ENCODE results near the gene SLC25A46. TPM values are rescaled to one million over a fixed set of nuclear protein-coding genes. Genes with fewer than 3 reads are reported as not detected.
A peak's percentile ranks its signal among the peaks of the same experiment; 100 is the strongest.
"Not testable (repeated sequence)": the region's sequence is repeated elsewhere in the genome, so short reads cannot be mapped to it uniquely, and the experiment has no call there.

Gene SLC25A46
- 10 to 100 TPM; 11.2 to 24.1 (median 17.7) TPM for polyA plus RNA-seq

DNA sequence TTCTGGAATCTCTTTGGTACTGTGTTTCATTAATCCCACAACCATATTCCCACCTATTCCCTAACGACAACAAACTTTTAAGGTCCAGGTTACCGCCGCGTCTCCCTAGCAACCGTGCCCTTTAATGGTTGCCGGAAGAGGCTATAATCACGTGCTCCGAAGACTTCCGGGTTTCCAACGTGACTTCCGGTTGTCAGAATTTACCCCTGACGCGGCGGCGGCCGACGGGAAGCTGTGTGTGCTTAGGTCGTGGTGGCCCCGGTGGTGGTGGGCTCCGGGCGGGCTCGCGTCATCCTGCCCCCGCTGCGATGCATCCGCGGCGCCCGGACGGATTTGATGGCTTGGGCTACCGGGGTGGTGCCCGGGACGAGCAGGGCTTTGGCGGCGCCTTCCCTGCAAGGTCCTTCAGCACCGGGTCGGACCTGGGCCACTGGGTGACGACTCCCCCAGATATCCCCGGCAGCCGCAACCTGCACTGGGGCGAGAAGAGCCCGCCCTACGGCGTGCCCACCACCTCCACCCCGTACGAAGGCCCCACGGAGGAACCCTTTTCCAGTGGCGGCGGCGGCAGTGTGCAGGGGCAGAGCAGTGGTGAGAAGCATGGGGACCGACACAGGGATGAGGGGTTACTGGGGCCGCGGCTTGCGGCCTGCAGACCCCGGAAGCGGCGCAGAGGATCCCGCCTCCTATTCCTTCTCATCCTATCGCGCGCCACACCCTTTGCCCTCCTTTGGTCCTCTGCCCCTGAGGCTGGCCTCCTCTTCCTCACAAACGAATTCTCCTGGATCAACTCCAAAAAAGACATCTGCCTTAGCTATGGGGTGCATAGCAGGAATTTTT, at the start of gene SLC25A46:
SLC25A46 (plus strand) TSS at position 196 of the 840 bp plus-strand sequence; CDS start at position 309, 113 bp downstream.
- WGBS, 3 donors, result 0% methylated on average over 61 to 62 of the region's 62 CpGs
- H3K27ac ChIP-seq (ENCODE audit: low read depth, low read length), result peak within 1 kb of the TSS; percentile 55

DNA sequence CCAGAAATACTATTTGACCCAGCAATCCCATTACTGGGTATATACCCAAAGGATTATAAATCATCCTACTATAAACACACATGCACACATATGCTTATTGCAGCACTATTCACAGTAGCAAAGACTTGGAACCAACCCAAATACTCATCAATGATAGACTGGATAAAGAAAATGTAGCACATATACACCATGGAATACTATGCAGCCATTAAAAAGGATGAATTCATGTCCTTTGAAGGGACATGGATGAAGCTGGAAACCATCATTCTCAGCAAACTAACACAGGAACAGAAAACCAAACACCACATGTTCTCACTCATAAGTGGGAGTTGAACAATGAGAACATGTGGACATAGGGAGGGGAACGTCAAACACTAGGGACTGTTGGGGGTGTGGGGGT, 48.2 kb upstream of the SLC25A46 start:
- WGBS, 3 donors, result 81 to 100% (median 92%) methylated on average over 1 of the region's 1 CpG
- not testable (repeated sequence) for H3K27ac ChIP-seq (ENCODE audit: low read depth, low read length)

DNA sequence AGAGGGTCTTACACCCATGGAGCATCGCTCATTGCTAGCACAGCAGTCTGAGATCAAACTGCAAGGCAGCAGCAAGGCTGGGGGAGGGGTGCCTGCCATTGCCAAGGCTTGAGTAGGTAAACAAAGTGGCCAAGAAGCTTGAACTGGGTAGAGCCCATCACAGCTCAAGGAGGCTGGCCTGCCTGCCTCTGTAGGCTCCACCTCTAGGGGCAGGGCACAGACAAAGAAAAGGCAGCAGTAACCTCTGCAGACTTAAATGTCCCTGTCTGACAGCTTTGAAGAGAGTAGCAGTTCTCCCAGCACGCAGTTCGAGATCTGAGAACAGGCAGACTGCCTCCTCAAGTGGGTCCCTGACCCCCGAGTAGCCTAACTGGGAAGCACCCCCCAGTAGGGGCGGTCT, 46.1 kb upstream of the SLC25A46 start:
- WGBS, 3 donors, result 68 to 88% (median 84%) methylated on average over 5 of the region's 5 CpGs
- H3K27ac ChIP-seq (ENCODE audit: low read depth, low read length), result not testable (repeated sequence)

DNA sequence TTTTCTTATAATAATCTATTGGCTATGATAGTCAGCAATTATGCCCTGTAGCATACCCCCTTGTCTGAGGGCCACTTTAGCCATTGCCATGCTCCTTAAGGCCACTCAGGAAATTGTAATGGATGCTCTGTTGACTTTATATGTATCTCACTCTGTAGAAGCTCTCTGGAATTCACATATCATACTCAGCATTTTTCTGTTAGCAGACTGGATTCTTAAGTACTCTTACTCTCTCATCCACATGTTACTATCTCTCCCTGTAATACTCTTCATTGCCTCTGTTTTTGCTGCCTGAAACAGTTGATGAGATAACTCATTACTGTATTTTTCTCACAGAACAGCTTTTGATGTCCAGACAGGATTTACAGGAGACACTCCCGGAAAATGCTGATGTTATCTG, 36.5 kb upstream of the SLC25A46 start:
- 63 to 85% (median 76%) methylated on average over 1 of the region's 1 CpG for WGBS, 3 donors
- H3K27ac ChIP-seq (ENCODE audit: low read depth, low read length), result no peak overlapping the region

DNA sequence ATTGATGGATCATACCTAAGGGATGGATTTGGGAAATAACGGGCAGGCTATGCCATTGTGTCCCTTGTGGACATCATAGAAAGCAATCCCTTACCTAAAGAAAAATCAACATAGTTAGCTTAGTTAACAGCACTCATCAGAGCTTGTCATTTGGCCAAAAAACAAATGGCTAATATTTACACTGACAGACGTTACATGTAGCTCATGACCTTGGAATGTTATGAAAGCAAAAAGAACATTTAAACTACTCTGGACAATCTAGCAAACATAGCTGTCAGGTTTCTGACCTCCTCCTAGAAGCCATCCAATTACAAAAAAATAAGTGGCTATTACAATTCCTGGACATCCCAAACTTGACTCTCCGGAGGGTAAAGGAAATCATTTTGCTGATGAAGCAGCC, 36.1 kb upstream of the SLC25A46 start:
- 54 to 62% (median 60%) methylated on average over 3 of the region's 3 CpGs for WGBS, 3 donors
- H3K27ac ChIP-seq (ENCODE audit: low read depth, low read length), result no peak overlapping the region

DNA sequence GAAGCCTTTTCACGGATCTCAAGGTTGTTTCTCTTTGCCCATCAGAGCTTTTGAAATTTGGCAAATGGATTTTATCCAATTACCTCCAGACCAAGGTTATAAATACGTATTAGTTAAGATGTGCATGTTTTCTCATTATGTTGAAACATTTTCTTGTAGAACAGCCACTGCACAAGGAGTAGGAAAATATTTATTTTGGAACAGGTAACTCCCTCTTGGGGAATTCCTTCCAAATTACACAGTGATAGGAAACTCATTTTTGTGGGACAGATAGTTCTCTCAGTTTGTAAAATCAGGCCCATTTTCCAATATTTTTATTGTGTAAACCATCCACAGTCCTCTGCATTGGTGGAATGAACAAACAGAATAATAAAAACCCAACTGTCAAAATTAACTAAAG, 35.3 kb upstream of the SLC25A46 start:
- H3K27ac ChIP-seq (ENCODE audit: low read depth, low read length), result no peak overlapping the region
- 37 to 57% (median 57%) methylated on average over 2 of the region's 2 CpGs for WGBS, 3 donors

DNA sequence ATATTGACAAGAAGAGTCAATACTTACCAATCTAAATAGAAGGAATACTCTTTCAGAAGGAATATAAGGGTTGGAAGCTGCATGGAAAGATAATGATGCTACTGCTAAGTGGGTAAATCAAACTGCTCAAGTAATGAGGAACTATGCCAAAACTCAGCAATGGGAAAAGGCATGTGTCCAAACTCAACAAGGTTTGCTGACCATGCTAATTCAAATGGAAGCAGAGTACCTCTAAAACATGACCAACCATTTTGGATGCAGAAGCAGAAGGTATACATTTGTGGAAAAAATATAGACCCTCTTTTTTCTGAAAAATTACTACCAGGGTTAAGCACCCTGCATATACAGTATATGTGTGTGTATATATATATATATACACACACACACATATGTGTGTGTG, 33.5 kb upstream of the SLC25A46 start:
- H3K27ac ChIP-seq (ENCODE audit: low read depth, low read length), result no peak overlapping the region

DNA sequence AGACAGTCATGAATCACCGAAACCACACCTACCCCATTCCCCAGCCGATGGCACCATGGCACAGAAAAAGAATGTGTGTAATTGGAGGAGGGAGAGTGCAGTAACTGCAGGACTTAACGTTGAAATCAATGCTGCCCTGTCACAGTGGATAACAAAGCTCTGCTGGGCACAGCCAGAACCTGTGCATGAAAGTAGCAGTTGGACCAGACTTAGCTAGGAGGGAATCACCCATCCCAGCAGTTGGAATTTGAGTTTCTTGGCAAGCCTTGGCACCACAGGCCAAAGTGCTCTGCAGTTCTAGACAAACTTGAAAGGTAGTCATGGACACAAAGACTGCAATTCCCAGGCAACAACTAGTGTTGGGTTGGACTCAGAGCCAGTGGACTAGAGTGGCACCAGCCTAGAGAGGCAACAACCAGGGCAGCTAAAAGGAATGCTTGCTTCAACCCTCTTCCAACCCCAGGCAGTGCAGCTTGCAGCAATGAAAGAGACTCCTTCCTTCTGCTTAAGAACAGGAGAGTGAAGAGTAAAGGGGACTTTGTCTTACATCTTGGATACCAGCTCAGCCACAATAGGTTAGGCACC, 31.5 kb upstream of the SLC25A46 start:
- WGBS, 3 donors, result 64 to 73% (median 67%) methylated on average over 3 of the region's 3 CpGs

DNA sequence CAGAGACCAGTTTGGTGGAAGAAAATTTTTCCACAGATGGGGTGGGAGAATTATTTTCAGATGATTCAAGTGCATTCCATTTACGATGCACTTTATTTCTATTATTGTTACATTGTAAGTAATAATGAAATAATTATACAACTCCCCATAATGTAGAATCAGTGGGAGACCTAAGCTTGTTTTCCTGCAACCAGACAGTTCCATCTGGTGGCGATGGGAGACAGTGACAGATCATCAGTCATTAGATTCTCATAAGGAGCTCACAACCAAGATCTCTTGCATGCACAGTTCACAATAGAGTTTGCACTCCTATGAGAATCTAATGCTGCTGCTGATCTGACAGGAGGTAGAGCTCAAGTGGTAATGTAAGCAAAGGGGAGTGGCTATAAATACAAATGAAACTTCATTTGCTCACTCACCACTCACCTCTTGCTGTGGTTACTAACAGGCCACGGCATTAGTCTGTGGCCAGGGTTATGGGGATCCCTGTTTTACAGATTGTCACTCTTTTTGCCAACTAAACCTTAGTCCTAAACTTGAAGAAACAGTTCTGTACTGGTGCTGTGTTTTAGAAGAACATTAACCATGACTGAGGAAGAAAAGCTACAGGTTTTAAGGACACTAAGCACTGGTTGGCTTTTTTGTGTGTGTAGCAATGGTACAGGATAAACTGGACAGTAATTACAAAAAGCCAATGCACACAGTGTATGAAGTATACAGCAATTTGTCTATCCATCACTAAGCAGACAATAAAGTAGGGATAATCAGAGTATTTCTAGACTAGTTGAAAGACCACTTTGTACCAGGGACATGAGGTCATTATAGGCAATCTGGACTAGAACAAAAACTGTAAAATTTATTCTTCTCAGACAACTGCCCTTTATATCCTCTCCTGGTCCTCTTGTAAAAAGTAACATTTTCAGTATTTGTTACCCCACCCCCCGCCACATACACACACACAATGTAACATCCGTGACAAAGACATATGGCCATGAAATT, 22.3 kb upstream of the SLC25A46 start:
- 69 to 92% (median 83%) methylated on average over 5 of the region's 5 CpGs for WGBS, 3 donors
- no peak overlapping the region for H3K27ac ChIP-seq (ENCODE audit: low read depth, low read length)

More for the DNA sequence above, 31.5 kb upstream of the SLC25A46 start:
- H3K27ac ChIP-seq (ENCODE audit: low read depth, low read length), result no peak overlapping the region

DNA sequence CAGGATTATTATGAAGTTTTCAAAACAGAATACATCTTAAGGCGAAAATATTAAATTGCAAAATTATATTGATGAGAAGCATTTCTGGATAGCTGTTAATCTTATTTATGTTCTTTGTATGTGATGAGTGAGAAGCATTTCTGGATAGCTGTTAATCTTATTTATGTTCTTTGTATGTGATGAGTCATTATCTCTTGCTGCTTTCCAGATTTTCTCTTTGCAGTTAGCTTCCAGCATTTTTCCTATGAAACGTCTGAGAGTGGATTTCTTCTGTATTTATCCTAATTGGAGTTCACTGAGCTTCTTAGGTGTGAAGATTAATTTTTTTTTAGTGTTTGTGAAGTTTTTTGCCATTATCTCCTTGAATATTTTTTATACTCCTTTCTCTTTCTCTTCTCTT, 20.5 kb upstream of the SLC25A46 start:
- 71 to 73% (median 71%) methylated on average over 2 of the region's 2 CpGs for WGBS, 3 donors
- no peak overlapping the region for H3K27ac ChIP-seq (ENCODE audit: low read depth, low read length)

DNA sequence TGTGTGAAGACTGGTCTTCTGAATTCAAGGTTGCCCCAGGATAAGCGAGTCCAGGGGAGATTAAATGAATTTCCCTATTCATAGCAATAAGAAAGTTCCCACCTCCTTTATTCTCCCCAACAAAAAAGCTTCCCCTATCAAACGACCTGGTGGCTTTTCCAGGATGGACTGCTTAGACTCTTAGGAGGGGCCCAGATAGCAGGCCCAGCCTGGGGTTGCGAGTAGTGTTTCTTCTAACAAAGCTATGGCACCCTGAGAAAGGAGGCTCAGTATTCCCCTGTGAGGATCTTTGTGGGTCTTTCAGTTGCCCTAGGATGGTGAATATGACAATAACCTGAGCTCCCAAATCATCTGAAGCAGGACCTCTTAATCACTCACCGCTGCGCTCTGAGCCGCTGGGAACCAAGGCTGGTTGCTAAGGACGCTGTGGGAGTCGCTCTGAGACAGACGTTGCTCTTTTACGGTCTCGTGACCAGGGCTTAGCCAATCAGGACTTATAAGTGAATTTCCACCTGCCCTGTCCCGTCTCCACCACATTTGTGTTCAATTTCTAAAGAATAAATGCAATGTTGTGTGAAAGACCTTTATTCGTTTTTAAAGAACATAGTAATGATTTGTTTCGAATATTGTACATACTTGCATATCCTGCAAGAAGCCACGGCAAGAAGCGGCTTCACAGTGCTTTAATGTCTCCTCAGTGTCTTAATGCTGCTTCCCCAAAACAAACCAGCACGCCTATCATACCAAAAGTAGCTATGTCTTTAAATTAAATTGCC, 12.4 kb upstream of the SLC25A46 start, which contains the start of gene TMEM232:
TMEM232 (minus strand) TSS at position 423 of the 776 bp plus-strand sequence. CDS start 59,319 bp downstream, outside the sequence.
- no peak within 1 kb of the TSS for H3K27ac ChIP-seq (ENCODE audit: low read depth, low read length)
- WGBS, 3 donors, result 20 to 45% (median 28%) methylated on average over 17 of the region's 17 CpGs

DNA sequence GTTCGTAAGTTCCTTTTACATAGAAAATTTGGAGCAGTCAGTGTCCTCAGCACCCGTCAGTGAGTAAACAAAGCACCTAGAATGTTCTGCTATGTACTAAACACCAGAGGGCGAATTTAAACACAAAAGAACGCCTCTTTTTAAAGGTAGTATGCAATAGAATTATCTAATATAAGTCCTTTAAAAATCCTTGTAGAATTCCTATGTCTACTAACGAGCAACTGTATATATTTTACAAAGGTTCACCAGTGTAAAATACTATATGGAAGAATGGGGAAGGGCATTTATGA, 11.8 kb upstream of the SLC25A46 start:
- 25 to 55% (median 41%) methylated on average over 5 of the region's 5 CpGs for WGBS, 3 donors
- H3K27ac ChIP-seq (ENCODE audit: low read depth, low read length), result no peak overlapping the region

DNA sequence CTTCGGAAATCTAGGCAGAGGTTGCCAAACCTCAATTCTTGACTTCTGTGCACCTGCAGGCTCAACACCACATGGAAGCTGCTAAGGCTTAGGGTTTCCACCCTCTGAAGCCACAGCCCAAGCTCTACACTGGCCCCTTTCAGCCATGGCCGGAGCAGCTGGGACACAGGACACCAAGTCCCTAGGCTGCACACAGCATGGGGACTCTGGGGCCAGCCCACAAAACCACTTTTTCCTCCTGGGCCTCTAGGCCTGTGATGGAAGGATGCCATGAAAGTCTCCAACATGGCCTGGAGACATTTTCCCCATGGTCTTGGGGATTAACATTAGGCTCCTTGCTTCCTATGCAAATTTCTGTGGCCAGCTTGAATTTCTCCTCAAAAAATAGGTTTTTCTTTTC, 7.3 kb upstream of the SLC25A46 start:
- WGBS, 3 donors, result 88 to 100% (median 90%) methylated on average over 2 of the region's 2 CpGs
- H3K27ac ChIP-seq (ENCODE audit: low read depth, low read length), result not testable (repeated sequence)

DNA sequence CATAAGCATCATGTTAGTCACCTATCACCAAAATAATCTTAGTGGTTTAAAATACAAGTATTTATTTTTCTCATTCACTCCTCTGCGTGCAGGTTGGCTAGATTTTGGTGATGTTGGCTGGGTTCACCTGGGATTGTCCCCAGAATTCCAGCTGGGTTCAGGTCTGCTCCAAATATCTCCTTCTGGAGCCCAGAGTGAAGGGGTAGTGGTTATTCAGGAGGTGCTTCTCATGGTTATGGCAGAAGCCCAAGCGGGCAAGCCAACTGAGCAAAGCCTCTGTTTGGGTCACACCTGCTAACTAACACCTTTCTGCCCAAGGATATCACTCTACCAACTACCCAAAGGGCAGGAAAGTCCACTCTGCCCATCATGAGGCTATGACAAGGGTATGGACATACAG, 4.7 kb upstream of the SLC25A46 start:
- 86 to 91% (median 89%) methylated on average over 2 of the region's 2 CpGs for WGBS, 3 donors
- no peak overlapping the region for H3K27ac ChIP-seq (ENCODE audit: low read depth, low read length)

DNA sequence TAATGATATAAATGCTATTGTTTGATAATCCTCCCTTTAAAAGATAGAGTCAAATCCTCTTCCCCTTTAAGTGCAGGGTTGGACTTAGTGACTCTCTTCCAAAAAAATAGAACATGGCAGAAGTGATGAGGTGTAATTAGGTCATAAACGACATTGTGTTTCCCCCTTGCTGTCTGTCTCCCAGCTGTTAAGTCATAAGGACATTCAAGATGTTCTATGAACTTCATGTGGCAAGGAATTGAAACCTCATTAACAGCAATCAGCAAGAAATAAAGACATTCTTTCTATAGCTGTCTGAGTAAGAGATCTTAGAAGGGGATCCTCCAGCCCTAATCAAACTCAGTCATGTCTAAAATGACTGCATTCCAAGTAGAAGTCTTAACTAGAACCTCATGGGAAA, 3.3 kb upstream of the SLC25A46 start:
- WGBS, 3 donors, result 34 to 61% (median 50%) methylated on average over 1 of the region's 1 CpG

DNA sequence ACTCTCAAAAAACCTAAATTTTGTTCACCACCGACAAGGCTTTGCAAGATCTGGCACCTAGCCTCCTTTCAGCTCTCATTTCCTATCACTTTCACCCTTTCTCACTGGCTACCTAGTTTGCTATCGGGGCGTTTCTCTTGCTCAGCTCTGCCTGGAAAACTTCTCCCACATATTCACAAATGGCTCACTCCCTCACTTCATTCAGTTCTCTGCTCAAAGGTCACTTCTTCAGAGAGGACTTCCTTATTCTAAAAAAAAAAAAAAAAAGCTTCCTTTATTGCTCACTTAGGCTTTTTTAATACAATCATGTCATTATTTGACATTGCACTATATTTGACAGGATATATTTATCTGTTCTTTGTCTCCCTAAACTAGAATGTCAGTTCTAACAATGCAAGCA, 2.1 kb upstream of the SLC25A46 start:
- 63 to 72% (median 71%) methylated on average over 3 of the region's 3 CpGs for WGBS, 3 donors
- no peak overlapping the region for H3K27ac ChIP-seq (ENCODE audit: low read depth, low read length)

More for the DNA sequence above, 3.3 kb upstream of the SLC25A46 start:
- H3K27ac ChIP-seq (ENCODE audit: low read depth, low read length), result no peak overlapping the region

DNA sequence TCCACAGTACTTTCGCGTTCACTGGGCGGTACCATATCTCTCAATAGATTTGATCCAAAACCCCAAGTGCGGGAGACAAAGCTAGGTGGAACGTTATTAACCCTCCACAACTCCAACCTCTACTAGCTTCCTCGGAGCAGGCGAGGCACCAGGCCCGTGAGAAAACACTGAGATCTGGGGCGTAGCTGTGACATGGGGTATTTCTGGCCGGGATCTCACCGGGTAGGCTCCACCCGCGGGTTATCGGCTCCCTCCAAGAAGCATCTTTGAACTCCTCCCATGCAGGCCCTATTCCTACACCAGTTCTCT, 350 bp upstream of the SLC25A46 start:
- 0 to 1% (median 1%) methylated on average over 14 of the region's 14 CpGs for WGBS, 3 donors

More for the DNA sequence above, 350 bp upstream of the SLC25A46 start:
- no peak overlapping the region for H3K27ac ChIP-seq (ENCODE audit: low read depth, low read length)

All from adipose tissue (tissue), 3 donors.